Neural cell (in vitro differentiated cells): ENCODE measurements around the gene SLC1A1. TPM values are rescaled to one million over a fixed set of nuclear protein-coding genes. Genes with fewer than 3 reads are reported as not detected.

Experiments
- H2AFZ ChIP-seq: fragments of 200-600, 300-800 bp; sonication (generic), shearing (Covaris generic); 2 replicates; pipeline ENCODE4 v1.6.0; 2014; ENCODE audit warnings: low read depth, mild to moderate bottlenecking, antibody characterized with exemption, low read length, moderate library complexity
- H3F3A ChIP-seq: fragments of 200-600 bp; shearing (Covaris generic); 2 replicates; pipeline ENCODE4 v1.6.1; 2016; ENCODE audit warnings: mild to moderate bottlenecking, moderate library complexity, mixed read lengths, antibody characterized with exemption, low read length; ENCODE audit not compliant: insufficient read depth, poor library complexity, severe bottlenecking
- H3K27ac ChIP-seq: fragments of 200-600, 300-800 bp; sonication (generic), shearing (Covaris generic); 2 replicates; pipeline ENCODE4 v1.5.1; 2014; ENCODE audit warnings: mild to moderate bottlenecking, low read length, moderate library complexity
- H3K27me3 ChIP-seq: fragments of 300-800, 200-600 bp; sonication (generic), shearing (Covaris generic); 2 replicates; pipeline ENCODE4 v1.6.0; 2014; ENCODE audit warnings: mild to moderate bottlenecking, low read depth, low read length, moderate library complexity; ENCODE audit not compliant: insufficient read depth
- H3K36me3 ChIP-seq: fragments of 300-800, 200-600 bp; sonication (generic), shearing (Covaris generic); 2 replicates; pipeline ENCODE4 v1.5.1; 2014; ENCODE audit warnings: mild to moderate bottlenecking, antibody characterized with exemption, low read length, moderate library complexity; ENCODE audit not compliant: insufficient read depth
- H3K4me2 ChIP-seq: fragments of 300-800, 200-600 bp; sonication (generic), shearing (Covaris generic); 2 replicates; pipeline ENCODE4 v1.6.0; 2014; ENCODE audit warnings: mild to moderate bottlenecking, low read length
- H3K4me3 ChIP-seq: fragments of 300-800, 200-600 bp; sonication (generic), shearing (Covaris generic); 2 replicates; pipeline ENCODE4 v1.5.1; 2014; ENCODE audit warnings: mild to moderate bottlenecking, low read length, moderate library complexity
- H3K79me2 ChIP-seq: fragments of 200-600 bp; shearing (Covaris generic); replicated peaks from 2 replicates; pipeline ENCODE4 v1.6.0; 2014; ENCODE audit warnings: mild to moderate bottlenecking, low read length, moderate library complexity; ENCODE audit not compliant: insufficient read depth
- H3K9ac ChIP-seq: fragments of 300-800, 200-600 bp; sonication (generic), shearing (Covaris generic); 2 replicates; pipeline ENCODE4 v1.6.1; 2016; ENCODE audit warnings: mild to moderate bottlenecking, low read length, mixed read lengths
- H3K9me2 ChIP-seq: fragments of 200-600 bp; shearing (Covaris generic); 2 replicates; pipeline ENCODE4 v1.6.1; 2016; ENCODE audit warnings: mild to moderate bottlenecking, low read length, mixed read lengths; ENCODE audit not compliant: insufficient read depth
- H3K9me3 ChIP-seq: fragments of 200-600, 300-800 bp; sonication (generic), shearing (Covaris generic); 2 replicates; pipeline ENCODE4 v1.6.1; 2016; ENCODE audit warnings: mild to moderate bottlenecking, mixed run types, low read length, moderate library complexity, mixed read lengths
- H4K20me1 ChIP-seq: fragments of 200-600 bp; shearing (Covaris generic); 2 replicates; pipeline ENCODE4 v1.6.1; 2016; ENCODE audit warnings: mild to moderate bottlenecking, mixed run types; ENCODE audit not compliant: insufficient read depth
- EP300 ChIP-seq: fragments of 450-650 bp; conservative IDR thresholded peaks from 2 replicates; pipeline ENCODE4 v1.6.1; 2014; ENCODE audit warnings: antibody characterized with exemption, mild to moderate bottlenecking, moderate library complexity; ENCODE audit not compliant: poor library complexity, severe bottlenecking
- EZH2 ChIP-seq: fragments of 200-600, 300-800 bp; shearing (Covaris generic), sonication (generic); IDR thresholded peaks from 2 replicates; pipeline ENCODE4 v1.6.1; 2014; ENCODE audit warnings: antibody characterized with exemption, low read length, borderline replicate concordance, mild to moderate bottlenecking; ENCODE audit not compliant: insufficient read depth, poor library complexity, severe bottlenecking
- MXI1 ChIP-seq: fragments of 450-650 bp; conservative IDR thresholded peaks from 2 replicates; pipeline ENCODE4 v1.6.1; 2014; ENCODE audit warnings: antibody characterized with exemption, mild to moderate bottlenecking; ENCODE audit not compliant: poor library complexity, severe bottlenecking
- POLR2AphosphoS5 ChIP-seq: IDR thresholded peaks from 2 replicates; pipeline ENCODE4 v1.6.1; 2012
- RAD21 ChIP-seq: fragments of 450-650 bp; conservative IDR thresholded peaks from 2 replicates; pipeline ENCODE4 v1.6.1; 2014; ENCODE audit warnings: antibody characterized with exemption, mild to moderate bottlenecking, moderate library complexity
- REST ChIP-seq: IDR thresholded peaks from 2 replicates; pipeline ENCODE4 v1.6.1; 2012; ENCODE audit warnings: borderline replicate concordance
- SMC3 ChIP-seq: fragments of 450-650 bp; conservative IDR thresholded peaks from 2 replicates; pipeline ENCODE4 v1.6.1; 2014; ENCODE audit warnings: antibody characterized with exemption, mild to moderate bottlenecking, moderate library complexity; ENCODE audit not compliant: poor library complexity
- TAF1 ChIP-seq: IDR thresholded peaks from 2 replicates; pipeline ENCODE4 v1.6.1; 2012; ENCODE audit warnings: low read depth
- polyA plus RNA-seq: library from polyadenylated mRNA; depleted of rRNA; stranded (reverse); fragments of >200 nt; gene quantifications from 2 replicates; pipeline ENCODE4 v1.2.3, GENCODE V29; 2014
- TF ChIP-seq, protein P1 (sequence below): fragments of 450-650 bp; IDR thresholded peaks from 2 replicates; pipeline ENCODE4 v1.5.1; 2014; ENCODE audit warnings: antibody characterized with exemption, mild to moderate bottlenecking, moderate library complexity; ENCODE audit not compliant: poor library complexity, severe bottlenecking

The SLC1A1 gene
- polyA plus RNA-seq, 1 donor from 2014 or later, result 30.8 TPM

- Histone ChIP-seq H3K36me3 (no peaks in the 10 kb centered on the region), H3K4me3 (no peak overlapping the region), H3K79me2 (no peaks in the 10 kb centered on the region), H3K9me3 (no peaks in the 10 kb centered on the region), H3F3A (no peaks in the 10 kb centered on the region), H3K9me2 (no peaks in the 10 kb centered on the region), H3K4me2 (no peak overlapping the region), H4K20me1 (no peaks in the 10 kb centered on the region), H3K27ac (no peak overlapping the region), H2AFZ (no peak overlapping the region), H3K9ac (no peak overlapping the region), H3K27me3 (no peaks in the 10 kb centered on the region)
- TF ChIP-seq POLR2AphosphoS5, result no peak
- no peak for TF ChIP-seq EZH2
- no peak for TF ChIP-seq RAD21
- TF ChIP-seq EP300, result no peak
- TF ChIP-seq, protein P1, sequence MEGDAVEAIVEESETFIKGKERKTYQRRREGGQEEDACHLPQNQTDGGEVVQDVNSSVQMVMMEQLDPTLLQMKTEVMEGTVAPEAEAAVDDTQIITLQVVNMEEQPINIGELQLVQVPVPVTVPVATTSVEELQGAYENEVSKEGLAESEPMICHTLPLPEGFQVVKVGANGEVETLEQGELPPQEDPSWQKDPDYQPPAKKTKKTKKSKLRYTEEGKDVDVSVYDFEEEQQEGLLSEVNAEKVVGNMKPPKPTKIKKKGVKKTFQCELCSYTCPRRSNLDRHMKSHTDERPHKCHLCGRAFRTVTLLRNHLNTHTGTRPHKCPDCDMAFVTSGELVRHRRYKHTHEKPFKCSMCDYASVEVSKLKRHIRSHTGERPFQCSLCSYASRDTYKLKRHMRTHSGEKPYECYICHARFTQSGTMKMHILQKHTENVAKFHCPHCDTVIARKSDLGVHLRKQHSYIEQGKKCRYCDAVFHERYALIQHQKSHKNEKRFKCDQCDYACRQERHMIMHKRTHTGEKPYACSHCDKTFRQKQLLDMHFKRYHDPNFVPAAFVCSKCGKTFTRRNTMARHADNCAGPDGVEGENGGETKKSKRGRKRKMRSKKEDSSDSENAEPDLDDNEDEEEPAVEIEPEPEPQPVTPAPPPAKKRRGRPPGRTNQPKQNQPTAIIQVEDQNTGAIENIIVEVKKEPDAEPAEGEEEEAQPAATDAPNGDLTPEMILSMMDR, result no peak
- no peak for TF ChIP-seq MXI1
- no peak for TF ChIP-seq TAF1
- no peak for TF ChIP-seq REST
- no peak for TF ChIP-seq SMC3
Observed at GRCh38 chr9:4588721-4589120, 98.5 kb downstream of the SLC1A1 start.

DNA sequence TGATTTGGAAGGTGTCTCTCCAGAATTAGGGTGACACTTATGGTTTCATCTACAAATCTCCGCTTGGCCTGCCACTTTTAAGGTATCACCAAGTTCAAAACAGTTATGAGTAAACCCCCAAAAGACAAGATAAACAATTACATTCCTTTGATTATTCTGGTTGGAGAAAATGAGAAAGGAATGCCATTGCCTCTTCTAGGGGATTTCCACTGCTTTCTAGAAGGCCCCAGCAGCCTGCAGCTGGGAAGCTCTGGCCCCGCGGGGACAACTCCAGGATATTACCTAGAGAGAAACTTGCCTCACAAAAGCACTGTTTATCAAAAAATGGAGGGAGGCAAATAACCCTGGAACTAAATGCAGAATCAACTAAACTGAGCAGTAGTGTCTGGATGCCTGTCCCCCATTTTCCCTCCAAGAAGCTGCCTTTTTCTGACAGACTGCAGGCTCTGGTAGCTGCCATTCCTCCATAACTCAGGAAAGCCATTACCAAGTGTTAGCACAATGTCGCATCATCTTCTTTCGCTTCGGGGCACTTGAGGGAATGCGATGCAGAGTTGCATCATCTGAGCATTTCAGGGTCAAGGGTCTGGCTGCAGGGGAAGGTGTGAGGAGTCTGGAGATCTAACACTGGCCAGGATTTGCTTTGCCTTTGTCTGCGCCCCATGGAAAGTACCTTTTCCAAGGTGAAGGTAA is 100.3 kb downstream of the SLC1A1 start:
- Histone ChIP-seq H3K9me3 (no peaks in the 10 kb centered on the region), H4K20me1 (no peaks in the 10 kb centered on the region), H3K4me3 (no peak overlapping the region), H3K9ac (no peak overlapping the region), H2AFZ (no peak overlapping the region), H3K27me3 (no peaks in the 10 kb centered on the region), H3K36me3 (no peaks in the 10 kb centered on the region), H3K4me2 (no peak overlapping the region), H3K79me2 (no peaks in the 10 kb centered on the region), H3K27ac (no peak overlapping the region), H3K9me2 (no peaks in the 10 kb centered on the region), H3F3A (no peaks in the 10 kb centered on the region)
- TF ChIP-seq RAD21 (no peak), REST (no peak), TAF1 (no peak), POLR2AphosphoS5 (no peak), MXI1 (no peak), SMC3 (no peak), EP300 (no peak), EZH2 (no peak)
- TF ChIP-seq, protein P1, result no peak
